ENCODE results near the gene PECR. TPM values are rescaled to one million over a fixed set of nuclear protein-coding genes. Genes with fewer than 3 reads are reported as not detected.

Gene PECR
- total and polyA plus RNA-seq, 2 of the 13 experiments (the other 11 are each of a cell fraction or from before 2014, with no cell fraction given), result 151 to 153 TPM

GRCh38 chr2:216012133-216012829 lies 69.3 kb downstream of the PECR start:
- peak; percentile 86 for DNase-seq (ENCODE audit: low spot score)
- 6% methylated on average over 6 of the region's 6 CpGs for WGBS (ENCODE audit: low lambda C conversion rate)
- H4K20me1 ChIP-seq (ENCODE audit: insufficient read depth, low read length), result no peaks in the 10 kb centered on the region
- H2AFZ ChIP-seq (ENCODE audit: low read length), result no peak overlapping the region
- no TSS peak for BruUV-seq (replicated peaks)
- 0 out of 5 replicates have a peak, but pooled peaks cover 1 to 10% of the 10 kb centered on the region in 2 experiments for H3K36me3 ChIP-seq (replicated peaks in 1 of 2; ENCODE audit: control insufficient read depth in 1 of 2, insufficient read depth in 2 of 2, low read length in 2 of 2)
- H3K27ac ChIP-seq (ENCODE audit: extremely low read length, insufficient read depth, low read length), result peak overlapping the region; percentile 47
- H3K4me2 ChIP-seq (ENCODE audit: low read depth, low read length), result peak overlapping the region; percentile 84
- H3K27me3 ChIP-seq (ENCODE audit: control insufficient read depth in 1 of 2, insufficient read depth in 2 of 2, low read length in 2 of 2), result no peaks in the 10 kb centered on the region
- POLR2A ChIA-PET, result interaction anchor here (0.8 to 1.6 kb wide), 2 partner anchors 486 to 700 kb away, joined by 3 read pairs; partner anchors contain the start of genes ATIC and RPL37A
- peaks cover 27% of the 10 kb centered on the region for H3K79me2 ChIP-seq (ENCODE audit: insufficient read depth, low read length)
- CTCF ChIA-PET (ENCODE audit: low intra/inter-chr PET ratio, low total read pairs), result interaction anchor here (1.1 to 2.3 kb wide), 2 partner anchors 11 to 63 kb away, joined by 3 to 13 read pairs; no protein-coding TSS in a partner anchor
- peak; percentile 75 for FAIRE-seq
- ATAC-seq, result peak; percentile 59
- intact Hi-C loops (cut with micrococcal nuclease; ENCODE audit: unreplicated experiment) (loop anchor here (2.0 to 5.0 kb wide), 2 partner anchors 29 to 45 kb away; no protein-coding TSS in a partner anchor), in situ Hi-C loops (cut with HindIII; ENCODE audit: extremely low pct_ligation_motif_present, low pct_unique_long_range_greater_than_20kb) (loop anchor here (5.0 kb wide), 1 partner anchor 60 kb away; no protein-coding TSS in a partner anchor)
- H3K4me3 ChIP-seq (replicated peaks in 1 of 3; ENCODE audit: insufficient read depth in 1 of 3, low read depth in 2 of 3, low read length in 3 of 3), result peak overlapping the region; percentile 95 to 98 (median 97)
- H3K9ac ChIP-seq (ENCODE audit: insufficient read depth, low read depth, low read length), result peak overlapping the region; percentile 76
- H3K4me1 ChIP-seq (ENCODE audit: insufficient read depth, low read length), result peaks cover 15% of the 10 kb centered on the region
- H3K9me3 ChIP-seq (ENCODE audit: low read length), result no peaks in the 10 kb centered on the region
- TF ChIP-seq ZNF639 (CRISPR knock-in tag; conservative IDR thresholded peaks at IDR 0.05) (no peak), ZNF343 (CRISPR knock-in tag; IDR thresholded peaks at IDR 0.05) (no peak), ZNF816 (CRISPR knock-in tag; IDR thresholded peaks at IDR 0.05; ENCODE audit: borderline replicate concordance) (no peak), GATAD2A (CRISPR knock-in tag; IDR thresholded peaks at IDR 0.05) (peak; percentile 87), SALL1 (CRISPR knock-in tag; IDR thresholded peaks at IDR 0.05) (no peak), FOXK1 (CRISPR knock-in tag; IDR thresholded peaks at IDR 0.05; ENCODE audit: borderline replicate concordance, low read depth) (peak; percentile 14; the same call in 1 of the 2 replicates), PCBP2 (optimal IDR thresholded peaks at IDR 0.05; ENCODE audit: low read depth, low read length, poor library complexity, severe bottlenecking) (no peak), FOXA3 (CRISPR knock-in tag; IDR thresholded peaks at IDR 0.05) (peak; percentile 47), GLI4 (CRISPR knock-in tag; IDR thresholded peaks at IDR 0.05; ENCODE audit: borderline replicate concordance) (no peak), TFDP2 (CRISPR knock-in tag; IDR thresholded peaks at IDR 0.05) (no peak), ZNF318 (CRISPR knock-in tag; IDR thresholded peaks at IDR 0.05) (no peak)
